Measurements from ENCODE around the gene KCNJ10. TPM values are rescaled to one million over a fixed set of nuclear protein-coding genes. Genes with fewer than 3 reads are reported as not detected.

KCNJ10 gene
- total RNA-seq, 1 experiment from 2014 or later = 0.12 TPM

GRCh38 chr1:160099716-160100375, 29.9 kb upstream of the KCNJ10 start:
- DNase-seq (ENCODE audit: low read depth) = no peak

GRCh38 chr1:160098852-160099561, 29.0 kb upstream of the KCNJ10 start:
- peak; percentile 88 for DNase-seq (ENCODE audit: low read depth)

- DNase-seq (ENCODE audit: low read depth) = peak; percentile 70
Observed at GRCh38 chr1:160097911-160098851, 28.2 kb upstream of the KCNJ10 start, which contains the start of gene IGSF8. Gene IGSF8, minus strand, starts transcription at chr1:160098619. Its CDS starts 147 bp downstream, at chr1:160098472.

- no peak for DNase-seq (ENCODE audit: low read depth)
Observed at GRCh38 chr1:160097151-160097910, 27.4 kb upstream of the KCNJ10 start.

- DNase-seq (ENCODE audit: low read depth) = peak; percentile 54
Observed at GRCh38 chr1:160096274-160097116, 26.5 kb upstream of the KCNJ10 start.

GRCh38 chr1:160095382-160096105, 25.6 kb upstream of the KCNJ10 start:
- no peak for DNase-seq (ENCODE audit: low read depth)

GRCh38 chr1:160094806-160095205, 24.8 kb upstream of the KCNJ10 start:
- DNase-seq (ENCODE audit: low read depth) = no peak

GRCh38 chr1:160094291-160094625, 24.3 kb upstream of the KCNJ10 start:
- no peak for DNase-seq (ENCODE audit: low read depth)

GRCh38 chr1:160093624-160094290, 23.8 kb upstream of the KCNJ10 start:
- no peak for DNase-seq (ENCODE audit: low read depth)

- no peak for DNase-seq (ENCODE audit: low read depth)
Observed at GRCh38 chr1:160093069-160093395, 23.1 kb upstream of the KCNJ10 start.

GRCh38 chr1:160092366-160093068, 22.6 kb upstream of the KCNJ10 start:
- DNase-seq (ENCODE audit: low read depth) = no peak

GRCh38 chr1:160091666-160092223, 21.8 kb upstream of the KCNJ10 start:
- DNase-seq (ENCODE audit: low read depth) = no peak

GRCh38 chr1:160090760-160091159, 20.8 kb upstream of the KCNJ10 start:
- DNase-seq (ENCODE audit: low read depth) = no peak

GRCh38 chr1:160089883-160090282, 19.9 kb upstream of the KCNJ10 start:
- DNase-seq (ENCODE audit: low read depth) = no peak

- no peak for DNase-seq (ENCODE audit: low read depth)
Observed at GRCh38 chr1:160087118-160087662, 17.2 kb upstream of the KCNJ10 start.

GRCh38 chr1:160086456-160086892, 16.5 kb upstream of the KCNJ10 start:
- no peak for DNase-seq (ENCODE audit: low read depth)

- peak; percentile 41 for DNase-seq (ENCODE audit: low read depth)
Observed at GRCh38 chr1:160085686-160086455, 15.9 kb upstream of the KCNJ10 start.

All from RPMI7951 (cell line).